ENCODE results near the gene EBLN2.

EBLN2 gene

GRCh38 chr3:73081140-73081539 is 19.7 kb downstream of the EBLN2 start:
- no peaks in the 10 kb centered on the region for H3K27me3 ChIP-seq (ENCODE audit: control insufficient read depth, low read length)
- no peaks in the 10 kb centered on the region for H3K36me3 ChIP-seq (ENCODE audit: control insufficient read depth, low read length)
- no peaks in the 10 kb centered on the region for H4K20me1 ChIP-seq (ENCODE audit: control insufficient read depth, insufficient read depth, low read depth, low read length)
- no peak overlapping the region for H3K4me2 ChIP-seq (ENCODE audit: low read length)
- H3F3A ChIP-seq (ENCODE audit: control insufficient read depth, insufficient read depth): no peaks in the 10 kb centered on the region
- TF ChIP-seq EZH2phosphoT487 (IDR thresholded peaks at IDR 0.05; ENCODE audit: borderline replicate concordance, low read length) (no peak), CTCF (IDR thresholded peaks at IDR 0.05; ENCODE audit: low read depth, low read length, poor library complexity, severe bottlenecking) (no peak)
- H3K4me1 ChIP-seq (ENCODE audit: control insufficient read depth, low read length): no peaks in the 10 kb centered on the region
- H3K9me2 ChIP-seq (replicated peaks; ENCODE audit: control insufficient read depth, low read length): no peaks in the 10 kb centered on the region
- H3K79me2 ChIP-seq (ENCODE audit: control insufficient read depth, low read length): no peaks in the 10 kb centered on the region
- no peak overlapping the region for H3K4me3 ChIP-seq (ENCODE audit: low read length)
- no peak overlapping the region for H3K27ac ChIP-seq (ENCODE audit: low read depth, low read length)
- H3K9me3 ChIP-seq (ENCODE audit: control insufficient read depth, insufficient read depth, low read length): no peaks in the 10 kb centered on the region

- no peak overlapping the region for H3K4me2 ChIP-seq (ENCODE audit: low read length)
- H3K4me1 ChIP-seq (ENCODE audit: control insufficient read depth, low read length): no peaks in the 10 kb centered on the region
- H3K4me3 ChIP-seq (ENCODE audit: low read length): no peak overlapping the region
- no peaks in the 10 kb centered on the region for H3K27me3 ChIP-seq (ENCODE audit: control insufficient read depth, low read length)
- no peaks in the 10 kb centered on the region for H4K20me1 ChIP-seq (ENCODE audit: control insufficient read depth, insufficient read depth, low read depth, low read length)
- no peaks in the 10 kb centered on the region for H3K9me2 ChIP-seq (replicated peaks; ENCODE audit: control insufficient read depth, low read length)
- H3K9me3 ChIP-seq (ENCODE audit: control insufficient read depth, insufficient read depth, low read length): no peaks in the 10 kb centered on the region
- TF ChIP-seq CTCF (IDR thresholded peaks at IDR 0.05; ENCODE audit: low read depth, low read length, poor library complexity, severe bottlenecking) (no peak), EZH2phosphoT487 (IDR thresholded peaks at IDR 0.05; ENCODE audit: borderline replicate concordance, low read length) (no peak)
- H3F3A ChIP-seq (ENCODE audit: control insufficient read depth, insufficient read depth): no peaks in the 10 kb centered on the region
- H3K36me3 ChIP-seq (ENCODE audit: control insufficient read depth, low read length): no peaks in the 10 kb centered on the region
- H3K79me2 ChIP-seq (ENCODE audit: control insufficient read depth, low read length): no peaks in the 10 kb centered on the region
- H3K27ac ChIP-seq (ENCODE audit: low read depth, low read length): no peak overlapping the region
These were observed 22.7 kb downstream of the EBLN2 start for GRCh38 chr3:73084170-73084569.

GRCh38 chr3:73086071-73086494 is 24.6 kb downstream of the EBLN2 start:
- Histone ChIP-seq H3F3A (ENCODE audit: control insufficient read depth, insufficient read depth) (no peaks in the 10 kb centered on the region), H3K4me3 (ENCODE audit: low read length) (no peak overlapping the region), H3K36me3 (ENCODE audit: control insufficient read depth, low read length) (no peaks in the 10 kb centered on the region), H3K27ac (ENCODE audit: low read depth, low read length) (no peak overlapping the region), H3K9me2 (replicated peaks; ENCODE audit: control insufficient read depth, low read length) (no peaks in the 10 kb centered on the region), H3K9me3 (ENCODE audit: control insufficient read depth, insufficient read depth, low read length) (no peaks in the 10 kb centered on the region), H3K79me2 (ENCODE audit: control insufficient read depth, low read length) (no peaks in the 10 kb centered on the region), H3K27me3 (ENCODE audit: control insufficient read depth, low read length) (no peaks in the 10 kb centered on the region), H3K4me2 (ENCODE audit: low read length) (no peak overlapping the region), H4K20me1 (ENCODE audit: control insufficient read depth, insufficient read depth, low read depth, low read length) (no peaks in the 10 kb centered on the region), H3K4me1 (ENCODE audit: control insufficient read depth, low read length) (no peaks in the 10 kb centered on the region)
- peak; percentile 77 for TF ChIP-seq CTCF (IDR thresholded peaks at IDR 0.05; ENCODE audit: low read depth, low read length, poor library complexity, severe bottlenecking)
- no peak for TF ChIP-seq EZH2phosphoT487 (IDR thresholded peaks at IDR 0.05; ENCODE audit: borderline replicate concordance, low read length)

- no peak overlapping the region for H3K4me2 ChIP-seq (ENCODE audit: low read length)
- H3K4me1 ChIP-seq (ENCODE audit: control insufficient read depth, low read length): no peaks in the 10 kb centered on the region
- peaks cover 3% of the 10 kb centered on the region; the same call in 1 of the 2 replicates for H3K27me3 ChIP-seq (ENCODE audit: control insufficient read depth, low read length)
- no peaks in the 10 kb centered on the region for H3K36me3 ChIP-seq (ENCODE audit: control insufficient read depth, low read length)
- peak; percentile 46 for TF ChIP-seq CTCF (IDR thresholded peaks at IDR 0.05; ENCODE audit: low read depth, low read length, poor library complexity, severe bottlenecking)
- no peak for TF ChIP-seq EZH2phosphoT487 (IDR thresholded peaks at IDR 0.05; ENCODE audit: borderline replicate concordance, low read length)
- no peak overlapping the region for H3K4me3 ChIP-seq (ENCODE audit: low read length)
- H3K9me3 ChIP-seq (ENCODE audit: control insufficient read depth, insufficient read depth, low read length): no peaks in the 10 kb centered on the region
- H4K20me1 ChIP-seq (ENCODE audit: control insufficient read depth, insufficient read depth, low read depth, low read length): no peaks in the 10 kb centered on the region
- H3F3A ChIP-seq (ENCODE audit: control insufficient read depth, insufficient read depth): no peaks in the 10 kb centered on the region
- no peaks in the 10 kb centered on the region for H3K9me2 ChIP-seq (replicated peaks; ENCODE audit: control insufficient read depth, low read length)
- H3K79me2 ChIP-seq (ENCODE audit: control insufficient read depth, low read length): no peaks in the 10 kb centered on the region
- no peak overlapping the region for H3K27ac ChIP-seq (ENCODE audit: low read depth, low read length)
These were observed 32.7 kb downstream of the EBLN2 start for GRCh38 chr3:73094129-73094528.

All from DOHH2 (cell line).